HT1080 (cell line): ENCODE results near the gene NXNL1. TPM values are rescaled to one million over a fixed set of nuclear protein-coding genes. Genes with fewer than 3 reads are reported as not detected.
A peak's percentile ranks its signal among the peaks of the same experiment; 100 is the strongest.

Experiments
- DNase-seq: peaks from one replicate; pipeline ENCODE4 v3.0.0-alpha.2; 2015; ENCODE audit warnings: low read depth
- total RNA-seq: library from RNA; depleted of rRNA; stranded (reverse); fragments of >200 nt; shearing (Covaris generic); gene quantifications from 2 replicates; pipeline ENCODE4 v1.2.3, GENCODE V29; 2014; rRNA removed

NXNL1 gene
- total RNA-seq, 1 experiment from 2014 or later = not detected

DNA sequence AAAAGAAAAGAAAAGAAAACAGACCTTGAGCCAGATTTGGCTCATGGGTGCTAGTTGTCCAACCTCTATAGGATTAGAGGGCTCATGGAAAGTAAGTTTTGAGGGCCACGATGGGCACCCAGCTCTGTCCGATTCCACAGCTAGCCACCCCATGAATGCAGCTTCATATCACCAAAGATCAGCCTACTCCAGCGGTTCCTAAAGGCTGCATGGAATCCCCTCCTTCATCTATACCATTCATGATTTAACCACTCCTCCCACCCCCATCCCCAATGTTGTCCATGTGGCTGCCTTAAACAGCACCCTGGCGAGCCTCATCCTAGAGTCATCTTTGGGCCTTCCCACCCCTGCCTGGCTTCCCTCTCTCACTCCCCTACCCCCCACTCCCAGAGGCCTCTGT is 38.8 kb downstream of the NXNL1 start:
- DNase-seq = no peak

DNA sequence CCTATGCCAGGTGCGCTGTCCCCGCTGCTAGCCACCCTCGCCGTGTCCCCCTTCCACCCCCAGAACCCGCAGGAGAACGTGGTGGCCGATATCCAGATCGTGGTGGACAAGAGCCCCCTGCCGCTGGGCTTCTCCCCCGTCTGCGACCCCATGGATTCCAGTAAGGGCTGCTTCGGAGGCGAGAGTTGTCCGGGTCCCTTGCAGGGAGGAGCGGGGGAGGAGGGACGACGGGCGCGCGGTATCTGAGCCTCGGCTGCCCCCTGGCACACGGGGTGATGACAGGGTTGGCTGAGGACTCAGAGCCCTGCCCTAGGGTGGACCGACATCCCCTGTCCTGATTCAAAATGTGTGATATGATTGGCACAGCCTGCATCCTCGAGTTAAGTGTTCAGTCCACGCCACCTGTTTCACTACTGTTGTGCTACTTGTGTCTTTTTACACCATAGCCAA is 40.2 kb downstream of the NXNL1 start:
- peak; percentile 27 for DNase-seq

DNA sequence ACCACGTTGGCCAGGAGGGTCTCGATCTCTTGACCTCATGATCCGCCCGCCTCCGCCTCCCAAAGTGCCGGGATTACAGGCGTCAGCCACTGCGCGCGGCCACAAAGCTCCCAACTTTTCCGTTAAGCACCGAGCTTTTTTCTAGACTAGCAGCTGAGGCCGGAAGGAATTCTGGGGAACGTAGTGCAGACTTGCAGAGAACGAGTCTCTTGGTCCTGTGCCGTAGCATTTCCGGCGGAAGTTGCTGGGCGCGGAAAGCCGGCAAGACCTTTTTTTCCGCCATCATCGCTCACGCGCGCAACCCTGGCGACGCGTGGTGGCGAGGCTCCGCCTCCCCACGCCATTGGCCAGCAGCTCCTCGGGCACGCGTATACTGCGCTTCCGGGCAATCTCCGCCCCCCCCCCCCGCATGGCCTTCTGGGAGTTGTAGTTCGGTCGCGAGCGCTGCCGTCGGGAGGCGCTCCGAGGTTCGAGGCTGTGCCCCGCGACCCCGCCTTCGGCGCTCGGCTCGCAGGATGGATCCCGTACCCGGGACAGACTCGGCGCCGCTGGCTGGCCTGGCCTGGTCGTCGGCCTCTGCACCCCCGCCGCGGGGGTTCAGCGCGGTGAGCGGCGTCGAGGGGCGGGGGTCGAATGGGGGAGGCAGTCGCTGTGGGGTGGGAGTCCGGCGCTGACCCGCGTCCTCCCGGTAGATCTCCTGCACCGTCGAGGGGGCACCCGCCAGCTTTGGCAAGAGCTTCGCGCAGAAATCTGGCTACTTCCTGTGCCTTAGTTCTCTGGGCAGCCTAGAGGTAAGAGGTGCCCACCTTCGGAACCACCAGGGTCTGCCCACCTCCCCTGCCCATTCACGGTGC is 40.9 kb downstream of the NXNL1 start, which contains the start of gene MVB12A:
Gene MVB12A (plus strand): TSS at position 427 of the 854 bp plus-strand sequence. CDS start 89 bp downstream, at position 516.
- peak; percentile 99 for DNase-seq

DNA sequence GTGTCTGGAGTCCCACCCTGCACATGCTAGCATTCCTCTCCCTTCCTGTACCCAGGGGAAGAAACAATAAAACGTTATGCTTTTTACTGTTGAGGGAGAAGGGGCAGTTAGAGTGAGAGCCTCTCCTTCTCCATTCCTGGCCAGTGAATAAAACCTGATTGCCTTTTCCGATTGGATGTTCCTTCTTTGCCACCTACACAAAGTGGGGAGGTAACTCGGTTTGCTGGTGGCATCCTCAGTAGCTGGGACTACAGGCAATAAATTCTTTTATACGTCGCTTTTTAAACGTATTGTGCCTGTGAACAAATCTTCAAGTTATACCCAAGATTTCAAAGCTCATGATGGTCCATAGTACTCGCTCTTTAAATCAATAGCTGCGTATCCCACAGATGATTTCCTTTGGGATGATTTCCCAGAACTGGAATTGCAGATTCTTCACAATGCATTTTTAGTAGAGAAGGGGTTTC is 41.5 kb downstream of the NXNL1 start:
- DNase-seq = no peak

DNA sequence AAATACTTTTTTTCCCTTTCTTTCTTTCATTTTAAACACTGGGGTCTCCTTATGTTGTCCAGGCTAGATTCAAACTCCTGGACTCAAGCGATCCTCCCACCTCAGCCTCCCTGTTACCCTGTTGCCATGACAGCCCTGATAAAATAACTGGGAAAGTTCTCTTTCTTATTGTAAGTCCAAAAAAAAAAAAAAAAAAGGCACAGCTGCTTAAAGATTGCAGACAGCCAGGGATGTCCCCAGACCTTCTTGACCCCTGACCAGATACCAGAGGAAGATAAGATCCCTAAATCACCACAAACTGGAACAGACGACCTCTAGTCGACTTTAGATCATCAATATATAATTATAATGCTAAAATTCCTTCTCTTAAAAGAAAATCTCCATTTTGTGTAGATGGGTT is 42.0 kb downstream of the NXNL1 start:
- DNase-seq = no peak

DNA sequence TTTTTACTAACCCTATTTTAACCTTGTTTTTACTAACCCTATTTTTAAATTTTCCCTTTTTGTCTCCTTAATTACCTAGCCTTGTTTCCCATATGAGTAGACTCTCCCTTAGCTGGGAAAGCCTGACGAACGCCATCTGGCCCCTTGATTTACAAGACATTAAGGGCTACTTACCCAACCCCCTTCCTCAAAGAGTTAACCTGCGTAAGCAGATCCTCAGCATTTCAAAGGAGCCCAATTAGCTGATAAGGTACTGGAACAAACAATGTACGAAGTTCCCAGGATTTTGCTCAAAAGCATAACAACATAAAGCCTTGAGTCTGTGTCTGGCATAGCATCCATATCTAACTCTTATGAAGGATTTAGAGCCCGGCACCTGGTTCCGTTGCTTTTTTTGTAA is 45.6 kb downstream of the NXNL1 start:
- DNase-seq = no peak

DNA sequence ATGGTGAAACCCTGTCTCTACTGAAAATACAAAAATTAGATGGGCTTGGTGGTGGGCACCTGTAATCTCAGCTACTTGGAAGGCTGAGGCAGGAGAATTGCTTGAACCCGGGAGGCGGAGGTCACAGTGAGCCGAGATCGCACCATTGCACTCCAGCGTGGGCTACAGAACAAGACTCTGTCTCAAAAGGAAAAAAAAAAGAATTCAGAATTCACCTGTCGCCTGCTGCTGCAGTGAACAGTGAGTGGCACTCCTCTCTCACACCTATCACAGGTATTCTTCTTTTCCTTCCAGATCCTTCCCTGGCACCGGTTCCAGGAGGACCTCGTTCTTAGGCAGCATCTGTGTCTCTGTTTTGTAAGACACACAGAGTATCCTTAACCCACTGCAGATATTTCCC is 46.6 kb downstream of the NXNL1 start:
- DNase-seq = no peak

DNA sequence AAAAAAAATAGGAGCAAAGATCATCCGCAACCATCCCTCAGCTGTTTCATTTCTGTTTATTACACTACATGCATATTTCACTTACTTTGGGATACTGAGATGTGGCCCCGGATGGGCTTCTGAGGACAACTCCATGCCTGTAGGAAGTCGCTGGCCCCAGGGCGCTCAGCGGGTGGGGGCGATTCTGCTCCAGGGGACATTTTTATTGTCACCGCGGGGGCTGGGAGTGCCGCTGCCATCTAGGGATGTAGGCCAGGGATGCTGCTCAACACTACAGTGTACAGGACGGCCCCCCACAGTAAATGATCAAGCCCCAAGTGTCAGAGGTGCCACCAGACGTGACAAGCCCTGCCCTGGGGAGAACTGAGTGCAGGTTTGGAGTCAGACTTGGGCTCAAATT is 48.9 kb downstream of the NXNL1 start:
- DNase-seq = no peak

DNA sequence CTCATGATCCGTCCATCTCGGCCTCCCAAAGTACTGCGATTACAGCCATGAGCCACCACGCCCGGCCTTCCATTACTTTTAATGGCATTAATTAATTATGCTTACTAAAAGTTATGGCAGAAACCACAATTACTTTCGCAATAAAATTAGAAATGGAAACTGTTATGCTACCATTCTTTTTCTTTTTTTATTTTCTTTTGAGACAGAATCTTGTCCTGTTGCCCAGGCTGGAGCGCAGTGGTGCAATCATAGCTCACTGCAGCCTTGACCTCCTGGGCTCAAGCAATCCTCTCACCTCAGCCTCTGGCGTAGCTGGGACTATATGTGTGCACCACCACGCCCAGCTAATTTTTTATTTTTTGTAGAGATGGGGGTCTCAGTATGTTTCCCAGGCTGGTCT is 50.7 kb downstream of the NXNL1 start:
- DNase-seq = no peak

DNA sequence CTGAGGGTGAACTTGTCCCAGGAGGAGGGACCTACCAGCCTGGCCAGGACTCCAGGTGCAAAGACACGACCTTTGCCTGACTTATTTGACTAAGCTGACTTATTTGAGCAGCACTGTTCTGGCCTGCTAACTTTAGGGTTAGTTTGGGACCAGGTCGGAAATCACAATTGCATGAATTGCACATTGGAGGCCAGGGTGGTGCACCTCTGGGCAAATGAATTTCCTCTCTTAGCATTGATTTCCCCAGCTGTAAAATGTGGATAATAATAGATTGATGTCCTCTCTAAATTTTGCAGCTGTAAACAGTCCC is 53.9 kb downstream of the NXNL1 start:
- DNase-seq = no peak

DNA sequence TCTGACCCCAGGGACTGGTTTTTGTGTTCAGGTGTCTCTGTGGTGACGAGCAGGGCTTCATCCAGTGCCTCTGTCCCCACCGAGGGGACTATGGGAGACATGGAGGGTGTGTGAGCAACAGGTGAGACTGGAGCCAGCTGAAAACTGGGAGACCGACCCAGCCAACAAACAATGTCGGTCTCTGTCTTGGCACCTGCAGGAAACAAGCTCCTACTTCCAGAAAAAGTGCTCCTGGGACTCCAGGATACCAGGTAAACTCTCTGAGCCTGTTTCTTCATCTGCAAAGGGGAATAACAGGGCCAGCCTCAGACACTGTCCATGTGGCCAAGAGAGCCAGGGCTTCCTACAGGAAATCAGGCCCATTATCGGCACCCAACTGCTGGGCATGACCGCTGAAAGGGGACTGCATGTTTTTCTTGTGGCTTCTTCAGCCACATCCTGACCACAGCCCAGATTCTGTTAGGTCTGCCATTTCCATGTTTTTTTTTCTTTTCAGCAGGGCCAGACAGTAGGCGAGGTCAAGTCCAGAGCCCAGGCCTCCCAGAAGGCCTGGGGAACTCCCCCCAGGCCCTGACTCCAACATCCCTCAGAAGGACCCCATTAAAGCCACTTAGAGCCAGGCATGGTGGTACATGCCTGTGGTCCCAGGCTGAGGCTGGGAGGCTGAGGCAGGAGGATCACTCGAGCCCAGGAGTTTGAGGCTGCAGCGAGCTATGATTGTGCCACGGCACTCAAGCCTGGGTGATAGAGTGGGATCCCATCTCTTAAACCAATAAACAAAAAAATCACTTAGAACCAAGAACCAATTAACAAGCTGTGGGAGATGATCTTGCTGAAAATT is 54.5 kb downstream of the NXNL1 start:
- DNase-seq = peak; percentile 85

Other genes with a start within 250 kb of the NXNL1 start
- gene USE1, start 245.6 kb downstream of the NXNL1 start, total RNA-seq = 30.5 and 36.4 TPM in 2 replicates
- gene OCEL1, start 234.7 kb downstream of the NXNL1 start, total RNA-seq = 3.6 and 8.1 TPM in 2 replicates
- 84.2 and 89.7 TPM in 2 replicates for gene NR2F6, start 215.0 kb downstream of the NXNL1 start, total RNA-seq
- 0.07 TPM in 1 of 2 replicates, not detected in the other for gene USHBP1, start 196.2 kb downstream of the NXNL1 start, total RNA-seq
- 248 and 260 TPM in 2 replicates for gene BABAM1, start 193.5 kb downstream of the NXNL1 start, total RNA-seq
- 0.35 and 1.3 TPM in 2 replicates for gene ANKLE1, start 179.0 kb downstream of the NXNL1 start, total RNA-seq
- gene ABHD8, start 157.5 kb downstream of the NXNL1 start, total RNA-seq = 0.23 and 0.24 TPM in 2 replicates
- gene MRPL34, start 155.1 kb downstream of the NXNL1 start, total RNA-seq = 111 and 122 TPM in 2 replicates
- 33.0 and 48.1 TPM in 2 replicates for gene DDA1, start 151.4 kb downstream of the NXNL1 start, total RNA-seq
- gene ANO8, start 126.1 kb downstream of the NXNL1 start, total RNA-seq = 2.1 and 2.3 TPM in 2 replicates
- 38.2 and 43.3 TPM in 2 replicates for gene GTPBP3, start 123.4 kb downstream of the NXNL1 start, total RNA-seq
- not detected in 2 replicates for gene PLVAP, start 83.6 kb downstream of the NXNL1 start, total RNA-seq
- not detected in 2 replicates for gene CCDC194, start 66.7 kb downstream of the NXNL1 start, total RNA-seq
- 1.2 TPM in 1 of 2 replicates, not detected in the other for gene BST2, start 55.3 kb downstream of the NXNL1 start, total RNA-seq
- gene MVB12A, start 40.9 kb downstream of the NXNL1 start, total RNA-seq = 72.1 and 78.0 TPM in 2 replicates
- not detected in 2 replicates for gene TMEM221, start 12.3 kb downstream of the NXNL1 start, total RNA-seq
- gene SLC27A1, start 9.6 kb upstream of the NXNL1 start, total RNA-seq = 8.9 and 9.1 TPM in 2 replicates
- gene PGLS, start 50.7 kb upstream of the NXNL1 start, total RNA-seq = 61.6 and 75.0 TPM in 2 replicates
- gene COLGALT1, start 94.7 kb upstream of the NXNL1 start, total RNA-seq = 66.6 and 91.8 TPM in 2 replicates
- gene UNC13A, start 227.4 kb upstream of the NXNL1 start, total RNA-seq = 0.02 and 0.07 TPM in 2 replicates